ES-I3 (cell line): Measurements from ENCODE around the gene UBR1.
"Not testable (repeated sequence)": the region's sequence is repeated elsewhere in the genome, so short reads cannot be mapped to it uniquely, and the experiment has no call there.

ENCODE experiments used
- H3K36me3 ChIP-seq: 2 replicates; pipeline ENCODE4 v1.6.1; 2013; ENCODE audit warnings: mild to moderate bottlenecking, low read length, control low read depth, moderate library complexity; ENCODE audit not compliant: insufficient read depth
- H3K4me1 ChIP-seq: 2 replicates; pipeline ENCODE4 v1.6.1; 2013; ENCODE audit warnings: mild to moderate bottlenecking, control low read depth, low read length; ENCODE audit not compliant: insufficient read depth
- H3K9ac ChIP-seq: 2 replicates; pipeline ENCODE4 v1.6.1; 2013; ENCODE audit warnings: low read depth, mild to moderate bottlenecking, low read length, moderate library complexity
- H3K9me3 ChIP-seq: 2 replicates; pipeline ENCODE4 v1.6.1; 2013; ENCODE audit warnings: mild to moderate bottlenecking, low read length, moderate library complexity; ENCODE audit not compliant: control insufficient read depth, insufficient read depth

The UBR1 gene

GRCh38 chr15:43056696-43057095, 49.1 kb downstream of the UBR1 start:
- H3K9ac ChIP-seq, result no peak overlapping the region
- no peaks in the 10 kb centered on the region for H3K9me3 ChIP-seq
- no peaks in the 10 kb centered on the region for H3K4me1 ChIP-seq
- peaks cover 5% of the 10 kb centered on the region for H3K36me3 ChIP-seq

DNA sequence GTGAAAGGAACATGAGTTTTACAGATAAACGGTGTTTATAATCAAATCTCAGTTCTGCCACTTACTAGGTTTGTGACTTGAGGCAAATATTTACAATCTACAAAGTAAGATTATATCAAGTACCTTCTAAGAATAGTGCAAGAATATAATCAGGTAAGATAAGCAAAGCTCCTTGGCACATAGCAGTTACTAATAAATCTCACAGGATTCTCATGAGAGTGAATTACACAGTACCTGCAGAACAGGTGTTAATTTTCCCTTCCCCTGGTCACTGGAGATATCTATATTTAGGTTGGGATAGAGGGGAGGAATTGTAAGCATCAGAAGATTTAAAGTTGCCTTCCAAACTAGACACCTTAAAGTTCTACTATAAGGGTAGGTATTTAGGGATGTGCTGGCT, 53.0 kb downstream of the UBR1 start:
- Histone ChIP-seq H3K9me3 (no peaks in the 10 kb centered on the region), H3K4me1 (no peaks in the 10 kb centered on the region), H3K36me3 (peaks cover 5% of the 10 kb centered on the region; the same call in 1 of the 2 replicates), H3K9ac (no peak overlapping the region)

- H3K4me1 ChIP-seq, result no peaks in the 10 kb centered on the region
- no peaks in the 10 kb centered on the region for H3K36me3 ChIP-seq
- no peak overlapping the region for H3K9ac ChIP-seq
- H3K9me3 ChIP-seq, result no peaks in the 10 kb centered on the region
These were observed 56.9 kb downstream of the UBR1 start for GRCh38 chr15:43048935-43049334.

DNA sequence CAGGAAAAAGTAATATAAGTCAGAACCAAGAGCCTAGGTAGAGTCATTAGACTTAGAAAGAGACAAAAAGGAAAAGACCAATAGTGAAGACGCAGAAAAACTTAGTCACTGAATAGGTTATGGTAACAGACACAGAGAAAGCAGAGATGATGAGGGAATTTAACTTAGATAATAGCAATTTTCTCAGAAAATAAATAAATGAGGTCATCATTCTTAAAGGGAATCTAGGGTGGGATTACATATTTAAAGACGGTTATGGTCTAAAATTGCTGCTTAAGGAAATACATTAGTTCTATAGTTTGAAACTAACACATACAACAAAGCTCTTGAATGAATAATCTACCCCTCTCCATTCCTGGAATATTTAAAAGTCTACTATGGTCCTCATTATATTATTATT, 59.4 kb downstream of the UBR1 start:
- Histone ChIP-seq H3K9me3 (no peaks in the 10 kb centered on the region), H3K4me1 (no peaks in the 10 kb centered on the region), H3K36me3 (no peaks in the 10 kb centered on the region), H3K9ac (no peak overlapping the region)

- no peaks in the 10 kb centered on the region for H3K9me3 ChIP-seq
- no peaks in the 10 kb centered on the region for H3K4me1 ChIP-seq
- no peak overlapping the region for H3K9ac ChIP-seq
- no peaks in the 10 kb centered on the region for H3K36me3 ChIP-seq
These were observed 63.0 kb downstream of the UBR1 start for GRCh38 chr15:43042885-43043284.

DNA sequence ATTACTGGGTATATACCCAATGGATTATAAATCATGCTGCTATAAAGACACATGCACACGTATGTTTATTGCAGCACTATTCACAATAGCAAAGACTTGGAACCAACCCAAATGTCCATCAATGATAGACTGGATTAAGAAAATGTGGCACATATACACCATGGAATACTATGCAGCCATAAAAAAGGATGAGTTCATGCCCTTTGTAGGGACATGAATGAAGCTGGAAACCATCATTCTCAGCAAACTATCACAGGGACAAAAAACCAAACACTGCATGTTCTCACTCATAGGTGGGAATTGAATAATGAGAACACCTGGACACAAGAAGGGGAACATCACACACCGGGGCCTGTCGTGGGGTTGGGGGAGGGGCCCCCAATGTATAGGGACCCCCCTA, 64.8 kb downstream of the UBR1 start:
- not testable (repeated sequence) for H3K4me1 ChIP-seq, H3K36me3 ChIP-seq, H3K9me3 ChIP-seq, H3K9ac ChIP-seq

- not testable (repeated sequence) for H3K4me1 ChIP-seq, H3K36me3 ChIP-seq, H3K9me3 ChIP-seq, H3K9ac ChIP-seq
These were observed 70.6 kb downstream of the UBR1 start for GRCh38 chr15:43035240-43035639.

DNA sequence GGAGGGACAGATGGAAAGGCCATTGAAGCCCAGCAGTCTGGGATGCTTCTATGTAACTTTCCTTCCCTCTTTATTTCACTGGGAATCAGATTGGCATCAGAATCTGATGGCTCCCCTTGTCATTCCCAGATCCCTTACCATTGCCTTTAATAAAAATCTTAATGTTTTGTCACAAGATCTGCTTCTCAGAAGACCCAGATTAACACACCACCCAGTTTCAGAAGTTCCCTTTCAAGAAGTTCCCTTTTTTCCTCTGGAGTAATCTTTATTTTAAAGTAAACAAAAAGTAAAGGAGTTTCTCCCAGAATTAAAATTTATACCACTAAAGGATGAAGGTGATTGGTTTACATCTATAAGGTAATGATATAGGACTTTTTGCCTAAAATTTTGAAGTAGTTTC, 76.4 kb downstream of the UBR1 start:
- H3K4me1 ChIP-seq, result no peaks in the 10 kb centered on the region
- H3K9me3 ChIP-seq, result no peaks in the 10 kb centered on the region
- H3K9ac ChIP-seq, result no peak overlapping the region
- peaks cover 3% of the 10 kb centered on the region; the same call in 1 of the 2 replicates for H3K36me3 ChIP-seq

- Histone ChIP-seq H3K36me3 (peaks cover 13% of the 10 kb centered on the region), H3K9ac (no peak overlapping the region), H3K9me3 (no peaks in the 10 kb centered on the region), H3K4me1 (no peaks in the 10 kb centered on the region)
These were observed 80.7 kb downstream of the UBR1 start for GRCh38 chr15:43025150-43025549.

DNA sequence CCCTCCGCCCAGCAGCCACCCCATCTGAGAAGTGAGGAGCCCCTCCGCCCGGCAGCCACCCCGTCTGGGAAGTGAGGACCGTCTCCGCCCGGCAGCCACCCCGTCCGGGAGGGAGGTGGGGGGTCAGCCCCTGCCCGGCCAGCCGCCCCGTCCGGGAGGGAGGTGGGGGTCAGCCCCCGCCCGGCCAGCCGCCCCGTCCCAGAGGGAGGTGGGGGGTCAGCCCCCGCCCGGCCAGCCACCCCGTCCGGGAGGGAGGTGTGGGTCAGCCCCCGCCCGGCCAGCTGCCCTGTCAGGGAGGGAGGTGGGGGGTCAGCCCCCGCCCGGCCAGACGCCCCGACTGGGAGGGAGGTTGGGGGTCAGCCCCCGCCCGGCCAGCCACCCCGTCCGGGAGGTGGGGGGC, 91.2 kb downstream of the UBR1 start:
- H3K4me1 ChIP-seq, H3K9ac ChIP-seq, H3K36me3 ChIP-seq, H3K9me3 ChIP-seq: not testable (repeated sequence)

GRCh38 chr15:43009206-43009605, 96.6 kb downstream of the UBR1 start:
- H3K36me3 ChIP-seq, result no peaks in the 10 kb centered on the region; the same call in none of the 2 replicates
- no peaks in the 10 kb centered on the region for H3K4me1 ChIP-seq
- no peak overlapping the region for H3K9ac ChIP-seq
- peaks cover 5% of the 10 kb centered on the region; the same call in 1 of the 2 replicates for H3K9me3 ChIP-seq

GRCh38 chr15:43008150-43008549, 97.7 kb downstream of the UBR1 start:
- H3K9me3 ChIP-seq, result peaks cover 5% of the 10 kb centered on the region; the same call in 1 of the 2 replicates
- H3K9ac ChIP-seq, result no peak overlapping the region
- H3K36me3 ChIP-seq, result peaks cover 4% of the 10 kb centered on the region
- H3K4me1 ChIP-seq, result no peaks in the 10 kb centered on the region

- peaks cover 4% of the 10 kb centered on the region for H3K36me3 ChIP-seq
- H3K4me1 ChIP-seq, result no peaks in the 10 kb centered on the region
- no peak overlapping the region for H3K9ac ChIP-seq
- peaks cover 5% of the 10 kb centered on the region; the same call in 1 of the 2 replicates for H3K9me3 ChIP-seq
These were observed 98.3 kb downstream of the UBR1 start for GRCh38 chr15:43007551-43007950.

GRCh38 chr15:43006991-43007390, 98.8 kb downstream of the UBR1 start:
- H3K9ac ChIP-seq, result no peak overlapping the region

DNA sequence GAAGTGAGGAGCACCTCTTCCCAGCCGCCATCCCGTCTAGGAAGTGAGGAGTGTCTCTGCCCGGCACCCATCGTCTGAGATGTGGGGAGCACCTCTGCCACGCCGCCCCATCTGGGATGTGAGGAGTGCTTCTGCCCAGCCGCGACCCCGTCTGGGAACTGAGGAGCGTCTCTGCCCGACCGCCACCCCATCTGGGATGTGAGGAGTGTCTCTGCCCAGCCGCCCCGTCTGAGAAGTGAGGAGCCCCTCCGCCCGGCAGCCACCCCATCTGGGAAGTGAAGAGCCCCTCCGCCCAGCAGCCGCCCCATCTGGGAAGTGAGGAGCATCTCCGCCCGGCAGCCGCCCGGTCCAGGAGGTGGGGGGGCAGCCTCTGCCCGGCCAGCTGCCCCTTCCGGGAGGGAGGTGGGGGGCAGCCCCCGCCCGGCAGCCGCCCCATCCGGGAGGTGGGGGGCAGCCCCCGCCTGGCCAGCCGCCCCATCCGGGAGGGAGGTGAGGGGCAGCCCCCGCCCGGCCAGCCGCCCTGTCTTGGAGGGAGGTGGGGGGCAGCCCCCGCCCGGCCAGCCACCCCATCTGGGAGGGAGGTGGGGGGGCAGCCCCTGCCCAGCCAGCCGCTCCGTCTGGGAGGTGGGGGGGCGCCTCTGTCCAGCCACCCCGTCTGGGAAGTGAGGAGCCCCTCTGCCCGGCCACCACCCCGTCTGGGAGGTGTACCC, 100.8 kb downstream of the UBR1 start:
- not testable (repeated sequence) for H3K36me3 ChIP-seq, H3K9ac ChIP-seq, H3K9me3 ChIP-seq

More at GRCh38 chr15:43006991-43007390, 98.8 kb downstream of the UBR1 start:
- H3K36me3 ChIP-seq, result peaks cover 4% of the 10 kb centered on the region
- H3K4me1 ChIP-seq, result no peaks in the 10 kb centered on the region
- peaks cover 5% of the 10 kb centered on the region; the same call in 1 of the 2 replicates for H3K9me3 ChIP-seq

More for the DNA sequence above, 100.8 kb downstream of the UBR1 start:
- not testable (repeated sequence) for H3K4me1 ChIP-seq
